ENCODE data around the gene VRTN. TPM values are rescaled to one million over a fixed set of nuclear protein-coding genes. Genes with fewer than 3 reads are reported as not detected.

Gene VRTN
- total and polyA plus RNA-seq, 2 of the 13 experiments (the other 11 are each of a cell fraction or from before 2014, with no cell fraction given): not detected

- ATAC-seq (no peak), FAIRE-seq (no peak), DNase-seq (ENCODE audit: low spot score) (no peak)
- Histone ChIP-seq H2AFZ (ENCODE audit: low read length) (no peak overlapping the region), H3K9ac (ENCODE audit: insufficient read depth, low read depth, low read length) (no peak overlapping the region), H3K4me3 (replicated peaks in 1 of 3; ENCODE audit: insufficient read depth in 1 of 3, low read depth in 2 of 3, low read length in 3 of 3) (no peak overlapping the region), H3K79me2 (ENCODE audit: insufficient read depth, low read length) (no peaks in the 10 kb centered on the region), H3K4me2 (ENCODE audit: low read depth, low read length) (no peak overlapping the region), H3K27me3 (ENCODE audit: control insufficient read depth in 1 of 2, insufficient read depth in 2 of 2, low read length in 2 of 2) (peaks cover 0 to 4% of the 10 kb centered on the region in 2 experiments; a peak in 1 of 5 replicates), H4K20me1 (ENCODE audit: insufficient read depth, low read length) (no peaks in the 10 kb centered on the region), H3K27ac (ENCODE audit: extremely low read length, insufficient read depth, low read length) (no peak overlapping the region), H3K4me1 (ENCODE audit: insufficient read depth, low read length) (no peaks in the 10 kb centered on the region), H3K9me3 (ENCODE audit: low read length) (no peaks in the 10 kb centered on the region), H3K36me3 (replicated peaks in 1 of 2; ENCODE audit: control insufficient read depth in 1 of 2, insufficient read depth in 2 of 2, low read length in 2 of 2) (no peaks in the 10 kb centered on the region)
- BruUV-seq (replicated peaks): no TSS peak
- intact Hi-C loops (cut with micrococcal nuclease; ENCODE audit: unreplicated experiment) (no loop called here), in situ Hi-C loops (cut with HindIII; ENCODE audit: extremely low pct_ligation_motif_present, low pct_unique_long_range_greater_than_20kb) (no loop called here)
- 57% methylated on average over 4 of the region's 4 CpGs for WGBS (ENCODE audit: low lambda C conversion rate)
- ChIA-PET POLR2A (no interaction called here), CTCF (ENCODE audit: low intra/inter-chr PET ratio, low total read pairs) (no interaction called here)
- TF ChIP-seq, protein P1, sequence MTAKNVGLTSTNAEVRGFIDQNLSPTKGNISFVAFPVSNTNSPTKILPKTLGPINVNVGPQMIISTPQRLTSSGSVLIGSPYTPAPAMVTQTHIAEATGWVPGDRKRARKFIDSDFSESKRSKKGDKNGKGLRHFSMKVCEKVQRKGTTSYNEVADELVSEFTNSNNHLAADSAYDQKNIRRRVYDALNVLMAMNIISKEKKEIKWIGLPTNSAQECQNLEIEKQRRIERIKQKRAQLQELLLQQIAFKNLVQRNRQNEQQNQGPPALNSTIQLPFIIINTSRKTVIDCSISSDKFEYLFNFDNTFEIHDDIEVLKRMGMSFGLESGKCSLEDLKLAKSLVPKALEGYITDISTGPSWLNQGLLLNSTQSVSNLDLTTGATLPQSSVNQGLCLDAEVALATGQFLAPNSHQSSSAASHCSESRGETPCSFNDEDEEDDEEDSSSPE (CRISPR knock-in tag; IDR thresholded peaks at IDR 0.05): no peak
- TF ChIP-seq ZNF878 (CRISPR knock-in tag; IDR thresholded peaks at IDR 0.05): no peak
- TF ChIP-seq RBFOX2 (IDR thresholded peaks at IDR 0.05; ENCODE audit: low read depth, low read length): no peak
- TF ChIP-seq FOXO1 (CRISPR knock-in tag; IDR thresholded peaks at IDR 0.05): no peak
- TF ChIP-seq, protein P2, sequence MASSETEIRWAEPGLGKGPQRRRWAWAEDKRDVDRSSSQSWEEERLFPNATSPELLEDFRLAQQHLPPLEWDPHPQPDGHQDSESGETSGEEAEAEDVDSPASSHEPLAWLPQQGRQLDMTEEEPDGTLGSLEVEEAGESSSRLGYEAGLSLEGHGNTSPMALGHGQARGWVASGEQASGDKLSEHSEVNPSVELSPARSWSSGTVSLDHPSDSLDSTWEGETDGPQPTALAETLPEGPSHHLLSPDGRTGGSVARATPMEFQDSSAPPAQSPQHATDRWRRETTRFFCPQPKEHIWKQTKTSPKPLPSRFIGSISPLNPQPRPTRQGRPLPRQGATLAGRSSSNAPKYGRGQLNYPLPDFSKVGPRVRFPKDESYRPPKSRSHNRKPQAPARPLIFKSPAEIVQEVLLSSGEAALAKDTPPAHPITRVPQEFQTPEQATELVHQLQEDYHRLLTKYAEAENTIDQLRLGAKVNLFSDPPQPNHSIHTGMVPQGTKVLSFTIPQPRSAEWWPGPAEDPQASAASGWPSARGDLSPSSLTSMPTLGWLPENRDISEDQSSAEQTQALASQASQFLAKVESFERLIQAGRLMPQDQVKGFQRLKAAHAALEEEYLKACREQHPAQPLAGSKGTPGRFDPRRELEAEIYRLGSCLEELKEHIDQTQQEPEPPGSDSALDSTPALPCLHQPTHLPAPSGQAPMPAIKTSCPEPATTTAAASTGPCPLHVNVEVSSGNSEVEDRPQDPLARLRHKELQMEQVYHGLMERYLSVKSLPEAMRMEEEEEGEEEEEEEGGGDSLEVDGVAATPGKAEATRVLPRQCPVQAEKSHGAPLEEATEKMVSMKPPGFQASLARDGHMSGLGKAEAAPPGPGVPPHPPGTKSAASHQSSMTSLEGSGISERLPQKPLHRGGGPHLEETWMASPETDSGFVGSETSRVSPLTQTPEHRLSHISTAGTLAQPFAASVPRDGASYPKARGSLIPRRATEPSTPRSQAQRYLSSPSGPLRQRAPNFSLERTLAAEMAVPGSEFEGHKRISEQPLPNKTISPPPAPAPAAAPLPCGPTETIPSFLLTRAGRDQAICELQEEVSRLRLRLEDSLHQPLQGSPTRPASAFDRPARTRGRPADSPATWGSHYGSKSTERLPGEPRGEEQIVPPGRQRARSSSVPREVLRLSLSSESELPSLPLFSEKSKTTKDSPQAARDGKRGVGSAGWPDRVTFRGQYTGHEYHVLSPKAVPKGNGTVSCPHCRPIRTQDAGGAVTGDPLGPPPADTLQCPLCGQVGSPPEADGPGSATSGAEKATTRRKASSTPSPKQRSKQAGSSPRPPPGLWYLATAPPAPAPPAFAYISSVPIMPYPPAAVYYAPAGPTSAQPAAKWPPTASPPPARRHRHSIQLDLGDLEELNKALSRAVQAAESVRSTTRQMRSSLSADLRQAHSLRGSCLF (CRISPR knock-in tag; IDR thresholded peaks at IDR 0.05; ENCODE audit: borderline replicate concordance): no peak
- TF ChIP-seq, protein P3, sequence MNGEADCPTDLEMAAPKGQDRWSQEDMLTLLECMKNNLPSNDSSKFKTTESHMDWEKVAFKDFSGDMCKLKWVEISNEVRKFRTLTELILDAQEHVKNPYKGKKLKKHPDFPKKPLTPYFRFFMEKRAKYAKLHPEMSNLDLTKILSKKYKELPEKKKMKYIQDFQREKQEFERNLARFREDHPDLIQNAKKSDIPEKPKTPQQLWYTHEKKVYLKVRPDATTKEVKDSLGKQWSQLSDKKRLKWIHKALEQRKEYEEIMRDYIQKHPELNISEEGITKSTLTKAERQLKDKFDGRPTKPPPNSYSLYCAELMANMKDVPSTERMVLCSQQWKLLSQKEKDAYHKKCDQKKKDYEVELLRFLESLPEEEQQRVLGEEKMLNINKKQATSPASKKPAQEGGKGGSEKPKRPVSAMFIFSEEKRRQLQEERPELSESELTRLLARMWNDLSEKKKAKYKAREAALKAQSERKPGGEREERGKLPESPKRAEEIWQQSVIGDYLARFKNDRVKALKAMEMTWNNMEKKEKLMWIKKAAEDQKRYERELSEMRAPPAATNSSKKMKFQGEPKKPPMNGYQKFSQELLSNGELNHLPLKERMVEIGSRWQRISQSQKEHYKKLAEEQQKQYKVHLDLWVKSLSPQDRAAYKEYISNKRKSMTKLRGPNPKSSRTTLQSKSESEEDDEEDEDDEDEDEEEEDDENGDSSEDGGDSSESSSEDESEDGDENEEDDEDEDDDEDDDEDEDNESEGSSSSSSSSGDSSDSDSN (CRISPR knock-in tag; IDR thresholded peaks at IDR 0.05): no peak
- no peak for TF ChIP-seq ZNF879 (CRISPR knock-in tag; IDR thresholded peaks at IDR 0.05)
- no peak for TF ChIP-seq SNAI1 (CRISPR knock-in tag; IDR thresholded peaks at IDR 0.05; ENCODE audit: borderline replicate concordance)
- no peak for TF ChIP-seq MEIS2 (CRISPR knock-in tag; IDR thresholded peaks at IDR 0.05)
- TF ChIP-seq ZNF260 (CRISPR knock-in tag; IDR thresholded peaks at IDR 0.05; ENCODE audit: borderline replicate concordance, low read depth): no peak
- TF ChIP-seq HOXD1 (CRISPR knock-in tag; IDR thresholded peaks at IDR 0.05): no peak
- no peak for TF ChIP-seq SNAPC4 (CRISPR knock-in tag; IDR thresholded peaks at IDR 0.05)
These were observed 14.4 kb upstream of the VRTN start for GRCh38 chr14:74333909-74334308.

Measured in HepG2 (cell line).